Measurements from ENCODE around the gene LRRC74A. TPM values are rescaled to one million over a fixed set of nuclear protein-coding genes. Genes with fewer than 3 reads are reported as not detected.

LRRC74A gene
- total and polyA plus RNA-seq, 11 donors: not detected

GRCh38 chr14:76904740-76905569 is 78.7 kb downstream of the LRRC74A start:
- peaks cover 0 to 33% (median 15%) of the 10 kb centered on the region in 12 donors for H3K4me1 ChIP-seq
- ATAC-seq: peak in 3 of 4 donors; percentile 20 to 56 (median 51)

GRCh38 chr14:76908834-76909233 is 82.6 kb downstream of the LRRC74A start:
- no peaks in the 10 kb centered on the region for H3K27me3 ChIP-seq
- DNase-seq: peak in 1 of 5 donors; percentile 60
- no peaks in the 10 kb centered on the region for H3K36me3 ChIP-seq
- no peak overlapping the region for H3K4me3 ChIP-seq
- peak in 2 of 4 donors; percentile 31 to 43 for ATAC-seq
- H3K27ac ChIP-seq: no peak overlapping the region
- no peaks in the 10 kb centered on the region for H3K9me3 ChIP-seq
- H3K4me1 ChIP-seq: peaks cover 4 to 43% (median 22%) of the 10 kb centered on the region in 12 donors
- 80 to 93% (median 88%) methylated on average over 3 of the region's 3 CpGs for WGBS, 4 donors
- intact Hi-C loops (cut with DNase I): no loop called here
- TF ChIP-seq CTCF (IDR thresholded peaks at IDR 0.05): no peak
- TF ChIP-seq POLR2A (IDR thresholded peaks at IDR 0.05): no peak

More at GRCh38 chr14:76904740-76905569, 78.7 kb downstream of the LRRC74A start:
- DNase-seq: peak in 3 of 5 donors; percentile 51 to 73 (median 60)
- intact Hi-C loops (cut with DNase I): no loop called here
- Histone ChIP-seq H3K27me3 (no peaks in the 10 kb centered on the region), H3K9me3 (peaks cover 0 to 5% (median 0%) of the 10 kb centered on the region in 12 donors), H3K4me3 (no peak overlapping the region), H3K36me3 (no peaks in the 10 kb centered on the region), H3K27ac (peak overlapping the region in 8 of 12 donors; percentile 25 to 81 (median 46))
- no peak for TF ChIP-seq POLR2A (IDR thresholded peaks at IDR 0.05)
- TF ChIP-seq CTCF (IDR thresholded peaks at IDR 0.05): no peak
- WGBS, 4 donors: 55 to 63% (median 58%) methylated on average over 14 of the region's 14 CpGs

- intact Hi-C loops (cut with DNase I): no loop called here
- TF ChIP-seq POLR2A (IDR thresholded peaks at IDR 0.05) (no peak), CTCF (IDR thresholded peaks at IDR 0.05) (no peak)
- Histone ChIP-seq H3K27ac (no peak overlapping the region), H3K36me3 (no peaks in the 10 kb centered on the region), H3K9me3 (no peaks in the 10 kb centered on the region), H3K4me3 (no peak overlapping the region), H3K4me1 (peaks cover 4 to 41% (median 21%) of the 10 kb centered on the region in 12 donors), H3K27me3 (no peaks in the 10 kb centered on the region)
- DNase-seq (no peak), ATAC-seq (no peak)
- 56 to 88% (median 63%) methylated on average over 2 of the region's 2 CpGs for WGBS, 4 donors
Observed at GRCh38 chr14:76909266-76909665, 83.1 kb downstream of the LRRC74A start.

GRCh38 chr14:76910371-76910890 is 84.2 kb downstream of the LRRC74A start:
- H3K27ac ChIP-seq: no peak overlapping the region
- no peaks in the 10 kb centered on the region for H3K27me3 ChIP-seq
- peaks cover 4 to 29% (median 11%) of the 10 kb centered on the region in 12 donors for H3K4me1 ChIP-seq
- WGBS, 4 donors: 78 to 92% (median 83%) methylated on average over 4 of the region's 4 CpGs
- intact Hi-C loops (cut with DNase I): loop anchor here in 8 of 10 donors (5.0 to 10.0 kb wide), 3 partner anchors 33 to 157 kb away; partner anchors contain the start of gene IRF2BPL (in 3 of the 8)
- H3K36me3 ChIP-seq: no peaks in the 10 kb centered on the region
- H3K4me3 ChIP-seq: no peak overlapping the region
- TF ChIP-seq POLR2A (IDR thresholded peaks at IDR 0.05): no peak
- TF ChIP-seq CTCF (IDR thresholded peaks at IDR 0.05): no peak
- DNase-seq: no peak
- ATAC-seq: no peak
- H3K9me3 ChIP-seq: no peaks in the 10 kb centered on the region

All from heart left ventricle (tissue), 16 donors.